HG03354 (cell line): ENCODE results near the gene MBD3.
"Not testable (repeated sequence)": the region's sequence is repeated elsewhere in the genome, so short reads cannot be mapped to it uniquely, and the experiment has no call there.

Source experiments
- ATAC-seq: cut with Tn5 transposase; IDR thresholded peaks from one replicate; pipeline ENCODE4 v1.9.1; 2021; ENCODE audit warnings: mild to moderate bottlenecking; ENCODE audit not compliant: unreplicated experiment, poor library complexity, severe bottlenecking

The MBD3 gene, protein sequence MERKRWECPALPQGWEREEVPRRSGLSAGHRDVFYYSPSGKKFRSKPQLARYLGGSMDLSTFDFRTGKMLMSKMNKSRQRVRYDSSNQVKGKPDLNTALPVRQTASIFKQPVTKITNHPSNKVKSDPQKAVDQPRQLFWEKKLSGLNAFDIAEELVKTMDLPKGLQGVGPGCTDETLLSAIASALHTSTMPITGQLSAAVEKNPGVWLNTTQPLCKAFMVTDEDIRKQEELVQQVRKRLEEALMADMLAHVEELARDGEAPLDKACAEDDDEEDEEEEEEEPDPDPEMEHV

GRCh38 chr19:1592755-1593500, at the start of gene MBD3:
Gene MBD3 (minus strand): TSS chr19:1592865. CDS start chr19:1592631, 234 bp downstream.
- peak; percentile 69 for ATAC-seq

DNA sequence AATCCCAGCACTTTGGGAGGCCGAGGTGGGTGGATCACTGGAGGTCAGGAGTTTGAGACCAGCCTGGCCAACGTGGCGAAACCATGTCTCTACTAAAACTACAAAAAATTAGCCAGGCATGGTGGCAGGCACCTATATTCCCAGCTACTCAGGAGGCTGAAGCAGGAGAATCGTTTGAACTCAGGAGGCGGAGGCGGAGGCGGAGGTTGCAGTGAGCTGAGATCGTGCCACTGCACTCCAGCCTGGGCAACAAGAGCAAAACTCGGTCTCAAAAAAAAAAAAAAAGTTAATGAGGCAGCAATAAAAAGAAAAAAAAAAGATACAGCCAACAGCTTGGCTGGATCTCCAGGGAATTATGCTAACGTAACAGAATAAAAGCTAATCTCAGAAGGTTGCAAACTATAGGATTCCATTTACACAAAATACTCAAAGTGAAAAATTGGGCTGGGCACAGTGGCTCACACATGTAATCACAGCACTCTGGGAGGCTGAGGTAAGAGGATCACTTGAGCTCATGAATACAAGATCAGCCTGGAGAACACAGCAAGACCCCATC, 48.3 kb upstream of the MBD3 start:
- not testable (repeated sequence) for ATAC-seq

DNA sequence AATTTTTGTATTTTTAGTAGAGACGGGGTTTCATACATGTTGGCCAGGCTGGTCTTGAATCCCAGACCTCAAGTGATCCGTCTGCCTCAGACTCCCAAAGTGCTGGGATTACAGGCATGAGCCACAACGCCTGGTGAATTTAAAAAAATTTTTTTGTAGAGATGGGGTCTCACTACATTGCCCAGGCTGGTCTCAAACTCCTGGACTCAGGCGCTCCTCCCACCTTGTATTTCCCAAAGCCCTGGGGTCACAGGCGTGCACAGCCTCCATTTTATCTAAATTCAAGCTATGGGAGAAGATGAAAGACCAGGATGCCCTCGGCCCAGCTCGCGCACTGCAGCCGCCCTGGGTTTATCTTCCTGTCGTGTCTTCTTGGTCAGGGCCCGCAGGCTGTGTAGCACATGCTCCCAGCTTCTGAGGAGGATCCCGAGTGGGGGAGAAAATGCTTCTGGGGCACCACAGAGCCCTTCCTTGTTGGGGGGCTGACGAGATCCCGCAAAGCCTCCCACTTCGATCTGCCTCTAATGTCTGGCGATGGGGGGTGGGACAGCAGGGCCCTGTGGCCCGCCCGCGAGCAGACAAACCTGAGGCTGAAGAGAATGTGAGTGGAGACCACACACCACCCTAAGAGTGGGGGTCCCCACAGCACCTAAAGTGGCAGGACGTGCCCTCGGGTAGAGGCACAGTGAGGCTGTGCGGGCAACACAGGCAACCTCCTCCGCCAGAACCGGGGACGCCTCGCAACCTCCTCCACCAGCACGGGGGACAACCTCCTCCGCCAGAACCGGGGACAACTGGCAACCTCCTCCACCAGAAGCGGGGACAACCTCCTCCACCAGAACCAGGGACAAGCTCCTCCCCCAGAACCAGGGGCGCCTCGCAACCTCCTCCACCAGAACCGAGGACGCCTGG, 43.9 kb upstream of the MBD3 start:
- ATAC-seq = no peak

DNA sequence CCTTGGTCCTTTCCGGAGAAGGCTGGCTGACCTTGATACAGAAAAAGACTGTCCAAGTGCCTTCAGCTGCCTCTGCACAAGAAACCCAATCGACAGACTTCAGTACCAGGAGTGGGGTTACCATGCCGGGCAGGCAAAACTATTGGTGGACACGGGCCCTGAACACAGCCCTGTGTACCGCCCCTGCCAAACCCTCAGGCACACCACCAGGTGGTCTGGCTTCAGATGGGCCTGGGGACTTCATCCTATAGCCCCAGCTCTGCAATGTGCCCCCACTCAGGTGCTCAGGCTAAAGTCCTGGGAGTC, 42.2 kb upstream of the MBD3 start:
- ATAC-seq = no peak

DNA sequence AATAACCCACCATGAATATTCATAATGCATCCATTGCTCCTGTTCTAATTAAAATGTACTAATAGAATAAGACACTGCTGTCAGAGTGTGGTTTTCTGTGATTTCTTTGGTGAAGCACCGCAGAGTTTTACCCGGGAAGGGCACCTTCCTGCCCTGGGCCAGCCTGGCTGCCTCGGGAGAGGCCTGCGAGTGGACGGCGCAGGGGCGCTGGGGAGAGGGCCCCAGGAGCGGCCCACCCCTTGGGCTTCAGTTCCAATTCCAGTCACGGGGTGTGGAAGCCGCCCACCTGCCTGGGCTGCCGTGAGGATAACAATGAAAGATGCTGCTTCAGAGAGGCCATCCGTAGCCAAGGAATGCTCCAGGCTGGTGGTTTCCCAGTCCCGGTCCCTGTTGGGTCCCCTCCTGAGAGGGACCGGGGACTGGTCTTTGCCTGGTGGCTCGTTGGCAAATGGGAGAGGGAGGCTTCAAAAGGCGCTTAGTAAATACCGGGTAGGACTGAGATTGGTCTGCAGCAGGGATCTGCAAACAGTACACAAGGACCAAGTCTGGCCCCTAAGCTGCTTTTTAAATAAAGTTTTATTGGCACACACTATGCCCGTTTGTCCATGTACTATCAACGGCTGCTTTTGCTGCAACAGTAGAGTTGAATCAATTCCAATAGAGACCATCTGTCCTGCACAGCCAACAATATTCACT, 41.7 kb upstream of the MBD3 start:
- ATAC-seq = no peak

GRCh38 chr19:1633269-1633826, 40.7 kb upstream of the MBD3 start:
- no peak for ATAC-seq

GRCh38 chr19:1632462-1633268, 40.0 kb upstream of the MBD3 start:
- ATAC-seq = no peak

DNA sequence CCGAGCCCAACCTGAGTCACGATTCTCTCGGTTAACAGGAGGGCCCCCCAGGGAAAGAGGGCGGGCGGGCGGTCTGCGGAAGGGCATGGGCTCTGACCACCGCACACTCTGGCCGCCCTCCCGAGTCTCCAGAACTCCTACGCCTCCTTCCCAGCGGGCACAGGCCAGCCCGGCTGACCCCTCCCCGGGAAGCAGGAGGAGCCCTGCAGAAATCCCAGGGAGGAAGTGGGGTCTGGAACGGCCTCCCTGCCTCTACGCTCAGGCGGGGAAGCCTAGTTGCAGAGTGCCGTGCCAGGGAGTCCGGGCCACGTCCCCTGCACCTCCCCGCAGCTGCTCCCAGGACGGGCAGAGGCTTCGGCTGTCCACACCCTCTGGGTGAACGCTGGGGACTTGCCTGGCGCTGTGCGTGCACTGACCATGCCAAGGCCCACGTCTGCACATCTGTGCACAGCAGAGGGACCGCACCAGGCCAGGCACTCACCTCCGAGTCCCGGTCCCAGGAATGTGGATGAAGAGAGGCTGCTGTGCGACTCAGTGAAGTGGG, 39.0 kb upstream of the MBD3 start:
- ATAC-seq = no peak

DNA sequence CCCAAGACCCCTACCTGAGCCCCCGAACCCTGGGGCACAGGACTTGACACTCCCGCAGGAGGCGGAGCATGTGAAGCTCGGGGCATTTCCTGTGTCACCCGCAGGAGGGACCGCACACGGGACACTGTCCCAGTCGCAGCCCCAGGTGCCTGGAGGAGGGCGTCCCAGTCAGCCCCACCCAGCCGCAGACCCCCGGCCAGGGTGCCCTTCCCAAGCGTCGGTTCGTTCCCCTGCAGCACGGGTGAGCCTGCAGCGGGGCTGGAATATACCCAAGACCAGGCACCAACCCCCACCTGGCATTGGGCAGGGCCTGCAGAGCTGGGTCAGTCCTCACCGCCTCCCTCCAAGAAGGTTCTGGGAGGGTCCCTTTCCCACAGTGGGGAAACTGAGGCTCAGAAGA, 38.1 kb upstream of the MBD3 start:
- ATAC-seq = no peak

- no peak for ATAC-seq
These were observed 37.3 kb upstream of the MBD3 start for GRCh38 chr19:1630012-1630411.

DNA sequence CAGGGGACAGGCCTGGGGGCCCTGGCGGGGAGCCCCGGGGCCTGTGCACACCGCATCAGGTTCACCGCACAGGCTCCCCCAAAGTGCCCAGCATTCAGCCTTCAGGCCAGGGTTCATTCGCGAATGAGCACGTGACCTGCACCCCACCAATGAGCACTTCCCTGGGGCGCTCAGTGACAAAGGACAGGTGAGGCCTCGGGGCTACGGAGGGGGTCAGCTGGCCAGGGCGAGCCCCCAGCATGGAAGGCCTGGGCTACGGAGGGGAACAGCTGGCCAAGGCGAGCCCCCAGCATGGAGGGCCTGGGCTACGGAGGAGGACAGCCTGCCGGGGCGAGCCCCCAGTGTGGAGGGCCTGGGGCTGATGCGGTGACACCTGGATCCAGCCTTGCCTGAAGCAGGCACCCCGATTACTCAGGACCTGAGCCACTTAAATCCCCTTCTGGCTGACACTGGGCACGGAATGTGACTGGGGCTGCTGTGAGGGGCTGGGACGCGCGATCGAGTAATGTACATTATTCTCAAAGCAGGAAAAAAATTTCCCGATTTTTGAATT, 36.7 kb upstream of the MBD3 start:
- ATAC-seq = no peak

GRCh38 chr19:1627194-1627593, 34.5 kb upstream of the MBD3 start:
- ATAC-seq = no peak

GRCh38 chr19:1626417-1627010, 33.8 kb upstream of the MBD3 start:
- no peak for ATAC-seq

DNA sequence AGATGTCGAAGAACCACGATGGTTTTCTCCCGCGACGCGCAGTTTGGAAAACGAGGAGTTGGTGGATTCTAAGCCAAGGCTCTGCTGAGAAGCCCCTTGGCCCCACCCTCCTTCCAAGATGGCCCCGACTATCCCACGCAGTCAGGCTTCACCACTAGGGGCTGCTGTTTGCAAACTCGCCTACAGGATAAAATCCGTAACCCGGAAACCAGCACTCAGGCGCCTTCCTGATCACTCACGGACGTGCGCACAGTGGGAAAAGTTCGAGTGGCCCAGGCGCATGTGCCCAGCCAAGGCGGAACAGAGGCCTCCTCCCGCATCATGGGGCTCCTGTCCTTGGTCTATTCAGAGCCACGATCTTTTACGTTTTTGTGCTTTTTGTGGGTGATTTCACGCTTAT, 31.8 kb upstream of the MBD3 start:
- no peak for ATAC-seq

- ATAC-seq = no peak
These were observed 29.9 kb upstream of the MBD3 start for GRCh38 chr19:1622541-1622940.

DNA sequence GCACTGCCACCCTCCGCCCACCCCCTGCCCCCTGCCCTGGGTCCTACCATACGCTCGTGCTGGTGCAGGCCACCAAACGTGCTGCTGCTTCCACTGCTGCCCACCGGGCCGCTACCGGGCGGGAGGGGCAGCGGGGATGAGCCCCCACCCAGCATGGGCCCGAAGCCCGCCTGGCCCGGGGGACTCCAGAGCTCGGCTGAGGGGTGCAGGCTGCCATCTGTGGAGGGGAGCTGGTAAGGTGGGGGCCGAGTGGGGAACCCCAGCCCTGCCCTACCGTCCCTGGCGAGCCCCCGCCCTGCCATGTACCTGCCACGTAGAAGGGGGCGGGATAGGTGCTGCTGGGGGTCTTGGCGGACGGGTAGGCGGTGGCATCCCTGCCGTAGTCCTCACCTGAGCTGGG, 29.3 kb upstream of the MBD3 start:
- no peak for ATAC-seq

DNA sequence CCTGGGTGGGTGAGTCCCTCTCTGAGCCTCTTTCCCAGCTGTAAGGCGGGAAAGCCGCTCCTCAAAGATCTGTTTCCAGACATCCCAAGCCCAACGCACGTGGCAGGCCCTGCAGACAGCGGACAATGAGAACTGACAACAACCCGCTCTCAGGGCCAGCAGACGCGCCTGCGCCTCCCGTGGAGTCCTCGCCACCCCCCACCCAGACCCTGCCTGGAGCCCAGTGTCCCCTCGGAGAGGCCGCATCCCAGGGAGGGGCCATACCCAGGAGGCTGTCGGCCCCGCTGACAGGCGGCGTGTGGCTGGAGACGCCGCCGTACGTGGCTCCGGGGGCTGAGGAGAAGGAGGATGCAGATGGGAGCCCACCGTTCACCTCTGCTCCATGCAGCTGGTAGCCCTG, 28.9 kb upstream of the MBD3 start:
- no peak for ATAC-seq

DNA sequence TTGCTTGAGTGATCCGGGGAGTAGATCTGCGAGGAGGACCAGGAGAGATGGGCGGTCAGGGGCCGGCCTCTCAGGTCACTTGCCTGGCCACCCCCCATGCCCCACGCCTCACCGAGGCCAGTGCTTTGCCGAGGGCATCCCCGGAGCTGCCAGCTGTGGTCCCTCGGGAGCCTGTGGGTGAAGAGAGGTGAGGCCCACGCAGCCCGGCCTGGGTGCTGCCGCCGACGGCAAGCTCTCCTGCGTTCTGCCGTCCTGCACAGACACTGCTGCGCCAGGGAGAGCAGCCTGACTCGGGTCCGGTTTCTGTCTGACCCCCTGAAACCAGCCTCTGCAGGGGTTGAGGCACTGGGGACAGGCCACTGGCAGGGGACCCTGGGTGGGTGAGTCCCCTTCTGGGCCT, 28.4 kb upstream of the MBD3 start:
- no peak for ATAC-seq
